Measurements from ENCODE around the gene CSMD2.

GRCh38 chr1:33876970-33877650 is 287.9 kb downstream of the CSMD2 start:
- TF ChIP-seq CTCF (IDR thresholded peaks at IDR 0.05; ENCODE audit: low read depth, low read length) (no peak), EZH2phosphoT487 (IDR thresholded peaks at IDR 0.05; ENCODE audit: low read depth) (no peak)
